ENCODE measurements around the gene R3HDM2.
A peak's percentile ranks its signal among the peaks of the same experiment; 100 is the strongest.
"Not testable (repeated sequence)": the region's sequence is repeated elsewhere in the genome, so short reads cannot be mapped to it uniquely, and the experiment has no call there.

Gene R3HDM2

DNA sequence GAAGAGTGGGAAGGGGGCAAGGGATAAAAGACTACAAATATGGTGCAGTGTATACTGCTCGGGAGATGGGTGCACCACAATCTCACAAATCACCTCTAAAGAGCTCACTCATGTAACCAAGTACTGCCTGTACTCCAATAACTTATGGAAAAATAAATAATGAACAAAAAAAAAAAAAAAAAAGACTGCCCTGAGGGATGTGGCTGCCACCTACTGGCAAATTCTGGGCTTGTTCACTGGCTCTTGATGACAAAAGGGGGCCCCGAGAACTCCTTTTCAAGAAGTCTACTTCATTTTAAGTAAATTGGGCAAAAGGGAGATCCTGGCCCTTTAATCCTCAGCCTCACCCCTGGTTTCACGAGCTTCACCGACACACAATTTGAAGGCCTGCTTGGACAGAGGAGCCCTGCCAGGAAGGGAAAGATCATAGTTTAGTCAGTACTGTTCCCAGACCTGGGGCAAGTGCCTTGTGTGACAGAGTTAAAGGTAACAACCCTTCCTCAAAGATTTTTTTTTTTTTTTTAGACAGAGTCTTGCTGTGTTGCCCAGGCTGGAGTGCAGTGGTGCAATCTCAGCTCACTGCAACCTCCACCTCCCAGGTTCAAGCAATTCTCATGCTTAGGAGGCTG, 153.8 kb downstream of the R3HDM2 start:
- TF ChIP-seq, protein P1, sequence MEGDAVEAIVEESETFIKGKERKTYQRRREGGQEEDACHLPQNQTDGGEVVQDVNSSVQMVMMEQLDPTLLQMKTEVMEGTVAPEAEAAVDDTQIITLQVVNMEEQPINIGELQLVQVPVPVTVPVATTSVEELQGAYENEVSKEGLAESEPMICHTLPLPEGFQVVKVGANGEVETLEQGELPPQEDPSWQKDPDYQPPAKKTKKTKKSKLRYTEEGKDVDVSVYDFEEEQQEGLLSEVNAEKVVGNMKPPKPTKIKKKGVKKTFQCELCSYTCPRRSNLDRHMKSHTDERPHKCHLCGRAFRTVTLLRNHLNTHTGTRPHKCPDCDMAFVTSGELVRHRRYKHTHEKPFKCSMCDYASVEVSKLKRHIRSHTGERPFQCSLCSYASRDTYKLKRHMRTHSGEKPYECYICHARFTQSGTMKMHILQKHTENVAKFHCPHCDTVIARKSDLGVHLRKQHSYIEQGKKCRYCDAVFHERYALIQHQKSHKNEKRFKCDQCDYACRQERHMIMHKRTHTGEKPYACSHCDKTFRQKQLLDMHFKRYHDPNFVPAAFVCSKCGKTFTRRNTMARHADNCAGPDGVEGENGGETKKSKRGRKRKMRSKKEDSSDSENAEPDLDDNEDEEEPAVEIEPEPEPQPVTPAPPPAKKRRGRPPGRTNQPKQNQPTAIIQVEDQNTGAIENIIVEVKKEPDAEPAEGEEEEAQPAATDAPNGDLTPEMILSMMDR (IDR thresholded peaks at IDR 0.05; ENCODE audit: borderline replicate concordance, insufficient read depth, low read depth, low read length) = peak; percentile 25; the same call in 1 of the 2 replicates
- H3K4me3 ChIP-seq (ENCODE audit: low read depth, low read length) = no peak overlapping the region

GRCh38 chr12:57276233-57276632, 154.6 kb downstream of the R3HDM2 start:
- not testable (repeated sequence) for H3K4me3 ChIP-seq (ENCODE audit: low read depth, low read length)

DNA sequence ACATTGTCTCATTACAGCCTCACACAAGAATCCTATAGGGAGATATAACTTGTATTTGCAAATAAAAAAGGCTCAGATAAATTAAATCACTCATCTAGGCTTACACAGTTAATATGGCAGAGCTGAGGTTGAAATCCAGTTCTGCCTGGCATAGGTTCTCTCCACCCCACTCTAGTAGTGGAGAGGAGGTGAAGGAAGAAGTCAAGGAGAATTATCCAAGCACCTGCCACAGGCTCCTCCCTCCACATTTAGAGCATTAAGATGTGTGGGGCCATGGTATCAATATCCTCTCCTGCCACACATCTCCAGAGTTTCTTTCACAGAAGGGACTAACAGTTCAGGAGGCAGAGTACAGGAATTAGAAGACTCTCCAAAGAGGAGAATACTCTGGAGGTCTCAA, 157.3 kb downstream of the R3HDM2 start:
- TF ChIP-seq, protein P1 (IDR thresholded peaks at IDR 0.05; ENCODE audit: borderline replicate concordance, insufficient read depth, low read depth, low read length) = no peak
- H3K4me3 ChIP-seq (ENCODE audit: low read depth, low read length) = no peak overlapping the region

GRCh38 chr12:57272337-57273151, 158.3 kb downstream of the R3HDM2 start:
- TF ChIP-seq, protein P1 (IDR thresholded peaks at IDR 0.05; ENCODE audit: borderline replicate concordance, insufficient read depth, low read depth, low read length) = no peak
- H3K4me3 ChIP-seq (ENCODE audit: low read depth, low read length) = no peak overlapping the region

- TF ChIP-seq, protein P1 (IDR thresholded peaks at IDR 0.05; ENCODE audit: borderline replicate concordance, insufficient read depth, low read depth, low read length) = no peak
- H3K4me3 ChIP-seq (ENCODE audit: low read depth, low read length) = no peak overlapping the region
These were observed 159.8 kb downstream of the R3HDM2 start for GRCh38 chr12:57270966-57271470.

DNA sequence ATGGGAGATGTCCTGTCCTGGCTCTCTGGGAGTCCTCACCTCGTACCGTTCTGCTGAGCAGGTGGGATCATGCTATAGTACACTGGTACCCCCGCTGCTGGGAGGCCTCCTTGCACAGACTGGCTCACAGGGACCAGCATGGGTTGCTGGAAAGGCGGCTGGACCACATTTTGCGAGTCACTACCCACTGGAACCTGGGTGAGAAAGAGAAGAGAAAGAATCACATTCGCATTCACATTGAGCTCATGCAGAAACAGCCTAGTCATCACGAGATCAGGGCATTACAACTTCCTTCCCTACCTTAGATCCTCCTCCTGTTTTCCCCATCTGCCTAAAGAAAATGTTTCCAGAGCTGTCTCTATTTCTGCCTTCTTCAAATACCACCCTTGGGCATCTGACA, 162.6 kb downstream of the R3HDM2 start:
- H3K4me3 ChIP-seq (ENCODE audit: low read depth, low read length) = no peak overlapping the region
- TF ChIP-seq, protein P1 (IDR thresholded peaks at IDR 0.05; ENCODE audit: borderline replicate concordance, insufficient read depth, low read depth, low read length) = no peak

DNA sequence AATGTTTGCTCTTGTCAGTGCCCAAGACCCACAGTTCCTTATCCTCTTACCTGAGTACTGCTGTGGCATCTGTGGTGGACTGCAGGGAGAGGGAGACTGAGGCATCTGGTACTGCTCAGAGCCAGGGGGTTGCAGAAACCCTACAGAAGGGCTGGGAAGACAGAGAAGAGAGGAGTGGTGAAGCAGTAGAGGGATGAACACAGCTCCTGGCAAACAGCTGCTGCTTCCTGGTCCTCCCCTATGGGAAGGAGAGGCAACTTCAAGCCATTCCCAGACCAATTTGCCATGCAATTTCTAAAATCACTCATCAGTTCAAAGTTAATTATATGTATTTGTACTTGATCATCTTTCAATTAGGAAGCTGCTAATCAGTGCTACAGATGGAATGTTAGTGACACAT, 164.2 kb downstream of the R3HDM2 start:
- H3K4me3 ChIP-seq (ENCODE audit: low read depth, low read length) = no peak overlapping the region
- TF ChIP-seq, protein P1 (IDR thresholded peaks at IDR 0.05; ENCODE audit: borderline replicate concordance, insufficient read depth, low read depth, low read length) = no peak

All from GM12875 (cell line).